CD4-positive, alpha-beta T cell (primary cell): ENCODE measurements around the gene HOXC11. TPM values are rescaled to one million over a fixed set of nuclear protein-coding genes. Genes with fewer than 3 reads are reported as not detected.
A peak's percentile ranks its signal among the peaks of the same experiment; 100 is the strongest.

Experiments used
- ATAC-seq: fragments of 200-7000 bp; cut with Tn5 transposase; one replicate; pipeline ENCODE4 v1.10.0; 2022; ENCODE audit warnings: mild to moderate bottlenecking; ENCODE audit not compliant: poor library complexity
- CTCF ChIA-PET: fragments of 350-600 bp; sonication (Branson Sonifier 250); formaldehyde crosslinking; loops from one replicate; lab custom pipeline; 2021; ENCODE audit warnings: antibody characterized with exemption, inconsistent platforms; lab: Charles Lee
- POLR2A ChIA-PET: fragments of 350-600 bp; sonication (Branson Sonifier 250); formaldehyde crosslinking; loops from one replicate; lab custom pipeline; 2021; ENCODE audit warnings: antibody characterized with exemption, inconsistent platforms; lab: Charles Lee
- DNase-seq, 14 experiments: peaks; one replicate each; pipeline ENCODE4 v3.0.0-alpha.2; 2013 to 2020; ENCODE audit warnings: mixed read lengths in 2 of 14
- H3K27ac ChIP-seq, 2 donors: one replicate each; pipeline versions ENCODE4 v1.5.1 to v1.7.0; 2013; ENCODE audit warnings: low read length in 2 of 2, low read depth in 1 of 2, mild to moderate bottlenecking in 1 of 2
- H3K27me3 ChIP-seq, 2 experiments: 1 replicate in 1 of 2; 2 replicates in 1 of 2; pipeline versions ENCODE4 v1.6.1 to v1.7.0; 2013; ENCODE audit warnings: low read length in 2 of 2, control low read depth in 1 of 2, mild to moderate bottlenecking in 1 of 2, moderate library complexity in 1 of 2; ENCODE audit not compliant: insufficient read depth in 2 of 2, control insufficient read depth in 1 of 2
- H3K36me3 ChIP-seq: one replicate; pipeline ENCODE4 v1.6.1; 2013; ENCODE audit warnings: low read length, control low read depth; ENCODE audit not compliant: insufficient read depth
- H3K4me1 ChIP-seq: one replicate; pipeline ENCODE4 v1.6.1; 2013; ENCODE audit warnings: low read length, control low read depth; ENCODE audit not compliant: insufficient read depth
- H3K4me3 ChIP-seq: one replicate; pipeline ENCODE4 v1.5.1; 2013; ENCODE audit warnings: mild to moderate bottlenecking, low read length, moderate library complexity
- H3K9me3 ChIP-seq, 2 experiments: 1 replicate in 1 of 2; 2 replicates in 1 of 2; pipeline versions ENCODE4 v1.6.1 to v1.7.0; 2013; ENCODE audit warnings: low read length in 2 of 2, mild to moderate bottlenecking in 2 of 2, control low read depth in 1 of 2, moderate library complexity in 1 of 2; ENCODE audit not compliant: control insufficient read depth in 1 of 2, insufficient read depth in 1 of 2
- H3K27ac Mint-ChIP-seq: one replicate; pipeline ENCODE4 v1.8.0; 2020; ENCODE audit warnings: mixed read lengths
- H3K27me3 Mint-ChIP-seq: one replicate; pipeline ENCODE4 v1.8.0; 2021; ENCODE audit warnings: mixed read lengths
- H3K36me3 Mint-ChIP-seq: one replicate; pipeline ENCODE4 v1.8.0; 2021; ENCODE audit warnings: low read depth, mixed read lengths
- H3K4me1 Mint-ChIP-seq: one replicate; pipeline ENCODE4 v1.8.0; 2021; ENCODE audit warnings: low read depth, mixed read lengths
- H3K4me3 Mint-ChIP-seq: one replicate; pipeline ENCODE4 v1.8.0; 2020; ENCODE audit warnings: mild to moderate bottlenecking, mixed read lengths
- H3K9me3 Mint-ChIP-seq: one replicate; pipeline ENCODE4 v1.8.0; 2020; ENCODE audit warnings: mixed read lengths
- intact Hi-C, 2 experiments: fragments of 100-400 bp; cut with DNase I in 1 of 2; cut with micrococcal nuclease in 1 of 2; formaldehyde crosslinking; loops; one replicate each; pipeline versions ENCODE4 v1.15.1 to v1.9.0; 2023 to 2025; cut with DNase I, micrococcal nuclease
- total RNA-seq, 174 experiments: library from RNA in 2 of 174; stranded (reverse) in 2 of 174; gene quantifications; one replicate each; pipeline ENCODE4 v1.2.3 and lab custom pipeline; 2021 to 2026
- TF ChIP-seq, protein P1 (sequence below): fragments of 200-600 bp; IDR thresholded peaks from one replicate; pipeline ENCODE4 v1.8.0; 2022; ENCODE audit warnings: antibody characterized with exemption, mild to moderate bottlenecking

HOXC11 gene
- total RNA-seq, 2 experiments from 2014 or later = not detected

GRCh38 chr12:53995378-53996239, 22.7 kb downstream of the HOXC11 start:
- ChIA-PET POLR2A (interaction anchor here (1.3 kb wide), 1 partner anchor 9 kb away, joined by 3 read pairs; no protein-coding TSS in a partner anchor), CTCF (interaction anchor here (0.9 to 1.0 kb wide), 3 partner anchors 10 to 219 kb away, joined by 3 to 4 read pairs (median 3); no protein-coding TSS in a partner anchor)
- TF ChIP-seq, protein P1, sequence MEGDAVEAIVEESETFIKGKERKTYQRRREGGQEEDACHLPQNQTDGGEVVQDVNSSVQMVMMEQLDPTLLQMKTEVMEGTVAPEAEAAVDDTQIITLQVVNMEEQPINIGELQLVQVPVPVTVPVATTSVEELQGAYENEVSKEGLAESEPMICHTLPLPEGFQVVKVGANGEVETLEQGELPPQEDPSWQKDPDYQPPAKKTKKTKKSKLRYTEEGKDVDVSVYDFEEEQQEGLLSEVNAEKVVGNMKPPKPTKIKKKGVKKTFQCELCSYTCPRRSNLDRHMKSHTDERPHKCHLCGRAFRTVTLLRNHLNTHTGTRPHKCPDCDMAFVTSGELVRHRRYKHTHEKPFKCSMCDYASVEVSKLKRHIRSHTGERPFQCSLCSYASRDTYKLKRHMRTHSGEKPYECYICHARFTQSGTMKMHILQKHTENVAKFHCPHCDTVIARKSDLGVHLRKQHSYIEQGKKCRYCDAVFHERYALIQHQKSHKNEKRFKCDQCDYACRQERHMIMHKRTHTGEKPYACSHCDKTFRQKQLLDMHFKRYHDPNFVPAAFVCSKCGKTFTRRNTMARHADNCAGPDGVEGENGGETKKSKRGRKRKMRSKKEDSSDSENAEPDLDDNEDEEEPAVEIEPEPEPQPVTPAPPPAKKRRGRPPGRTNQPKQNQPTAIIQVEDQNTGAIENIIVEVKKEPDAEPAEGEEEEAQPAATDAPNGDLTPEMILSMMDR = no peak
- H3K9me3 ChIP-seq = peaks cover 0 to 81% of the 10 kb centered on the region in 2 experiments
- H3K27me3 Mint-ChIP-seq = peaks cover 100% of the 10 kb centered on the region
- no peaks in the 10 kb centered on the region for H3K36me3 ChIP-seq
- no peaks in the 10 kb centered on the region for H3K36me3 Mint-ChIP-seq
- peaks cover 60% of the 10 kb centered on the region for H3K4me1 ChIP-seq
- DNase-seq (peak in 3 of 14 experiments; percentile 36 to 54 (median 48)), ATAC-seq (peak; percentile 50)
- no peaks in the 10 kb centered on the region for H3K9me3 Mint-ChIP-seq
- peaks cover 61% of the 10 kb centered on the region for H3K4me1 Mint-ChIP-seq
- no peak overlapping the region for H3K27ac ChIP-seq
- intact Hi-C loops = loop anchor here in 1 of 2 experiments (5.0 kb wide), 1 partner anchor 33 kb away; no protein-coding TSS in a partner anchor
- no peak overlapping the region for H3K27ac Mint-ChIP-seq
- H3K27me3 ChIP-seq = peaks cover 97 to 99% of the 10 kb centered on the region in 2 experiments
- peak overlapping the region; percentile 58 for H3K4me3 ChIP-seq
- H3K4me3 Mint-ChIP-seq = peak overlapping the region; percentile 88

DNA sequence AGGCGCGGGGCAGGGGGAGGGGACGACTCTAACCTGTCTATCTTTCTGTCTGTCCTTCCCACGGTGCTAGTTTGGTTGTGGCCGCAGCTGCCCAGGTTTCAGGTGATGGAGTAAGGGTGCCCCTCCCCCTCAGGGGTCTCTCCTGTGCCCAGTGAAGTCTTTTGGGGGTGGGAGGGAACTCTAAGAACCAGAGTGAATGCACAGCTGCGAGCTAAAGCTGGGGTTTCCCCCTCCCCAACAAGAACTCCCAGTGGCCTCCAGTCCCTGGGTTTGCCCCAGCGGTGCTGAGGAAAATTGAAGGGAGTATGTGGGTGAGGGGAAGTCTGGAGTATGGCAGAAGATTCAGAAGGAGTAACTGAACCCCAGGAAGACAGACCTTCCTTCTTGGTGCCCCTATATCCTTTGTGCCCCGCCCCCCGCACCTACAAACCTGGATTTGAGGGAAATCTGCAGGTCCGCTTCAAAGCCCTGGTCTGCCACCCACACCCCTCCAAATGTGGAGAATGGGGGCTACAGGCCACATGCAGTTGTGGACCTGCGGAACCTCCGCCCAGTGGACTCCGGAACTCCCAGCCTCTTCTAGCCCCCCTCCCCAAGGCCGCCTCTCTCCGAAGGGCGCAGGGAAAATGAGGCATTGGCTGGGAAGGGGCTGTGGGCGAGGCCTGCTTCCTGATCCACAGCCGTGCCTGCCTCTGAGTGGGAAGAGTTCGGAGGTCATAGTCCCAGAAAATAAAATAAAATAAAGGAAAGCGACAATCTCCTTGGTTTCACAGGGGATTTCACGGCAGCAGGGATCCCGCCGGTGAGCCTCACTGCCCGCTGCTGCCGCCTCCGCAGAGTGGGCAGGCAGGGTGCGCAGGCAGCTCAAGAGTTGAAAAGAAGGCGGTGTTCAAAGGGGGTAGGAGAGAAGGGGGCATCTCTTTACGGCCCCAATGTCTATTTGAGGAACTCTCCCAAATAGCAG, 23.6 kb downstream of the HOXC11 start:
- peaks cover 100% of the 10 kb centered on the region for H3K27me3 Mint-ChIP-seq
- DNase-seq (no peak), ATAC-seq (no peak)
- ChIA-PET CTCF (interaction anchor here (1.0 to 1.3 kb wide), 2 partner anchors 211 to 218 kb away, joined by 3 read pairs; no protein-coding TSS in a partner anchor), POLR2A (interaction anchor here (0.8 to 1.3 kb wide), 2 partner anchors 8 to 10 kb away, joined by 3 read pairs; no protein-coding TSS in a partner anchor)
- Histone ChIP-seq H3K9me3 (peaks cover 0 to 81% of the 10 kb centered on the region in 2 experiments), H3K4me1 (peaks cover 62% of the 10 kb centered on the region), H3K27ac (no peak overlapping the region), H3K4me3 (peak overlapping the region; percentile 58), H3K27me3 (peaks cover 97 to 99% of the 10 kb centered on the region in 2 experiments), H3K36me3 (no peaks in the 10 kb centered on the region)
- H3K27ac Mint-ChIP-seq = no peak overlapping the region
- TF ChIP-seq, protein P1 = no peak
- H3K4me3 Mint-ChIP-seq = peak overlapping the region; percentile 88
- H3K4me1 Mint-ChIP-seq = peaks cover 61% of the 10 kb centered on the region
- intact Hi-C loops = loop anchor here in 1 of 2 experiments (5.0 kb wide), 1 partner anchor 34 kb away; no protein-coding TSS in a partner anchor
- H3K36me3 Mint-ChIP-seq = no peaks in the 10 kb centered on the region
- no peaks in the 10 kb centered on the region for H3K9me3 Mint-ChIP-seq
